Prostate gland (tissue), 2 donors: ENCODE data around the gene ARMH3. TPM values are rescaled to one million over a fixed set of nuclear protein-coding genes. Genes with fewer than 3 reads are reported as not detected.

Experiments used
- DNase-seq: peaks from one replicate; pipeline ENCODE4 v3.0.0-alpha.2; 2019; ENCODE audit warnings: low spot score
- H3K27ac ChIP-seq, 2 donors: fragments of 200-600 bp; sonication (generic); 2 replicates each; pipeline ENCODE4 v1.5.1; 2017 to 2019
- H3K27me3 ChIP-seq: fragments of 200-600 bp; sonication (generic); replicated peaks from 2 replicates; pipeline ENCODE4 v1.5.1; 2019; ENCODE audit not compliant: insufficient read depth
- H3K36me3 ChIP-seq, 2 donors: fragments of 200-600 bp; sonication (generic); 1 replicate in 1 of 2; 2 replicates in 1 of 2; pipeline versions ENCODE4 v1.5.1 to v1.8.1; 2017 to 2019
- H3K4me1 ChIP-seq: fragments of 200-600 bp; sonication (generic); replicated peaks from 2 replicates; pipeline ENCODE4 v1.5.1; 2019
- H3K4me3 ChIP-seq, 2 donors: fragments of 200-600 bp; sonication (generic); 2 replicates each; pipeline ENCODE4 v1.5.1; 2017 to 2019
- H3K9me3 ChIP-seq: fragments of 200-600 bp; sonication (generic); 2 replicates; pipeline ENCODE4 v1.5.1; 2017
- POLR2A ChIP-seq: fragments of 450-650 bp; IDR thresholded peaks from one replicate; pipeline ENCODE4 v1.6.1; 2016; ENCODE audit warnings: antibody characterized with exemption, mild to moderate bottlenecking
- POLR2AphosphoS5 ChIP-seq: sonication (generic); formaldehyde crosslinking; IDR thresholded peaks from one replicate; pipeline ENCODE4 v1.6.1; 2017; ENCODE audit warnings: antibody characterized with exemption
- WGBS: methylation state at CpG from one replicate; pipeline ENCODE4 v1.1.5; 2018; 5-methylcytosine and 5-hydroxymethylcytosine counted together
- intact Hi-C: fragments of 100-400 bp; cut with DNase I; formaldehyde crosslinking; loops from one replicate; pipeline ENCODE4 v1.14.2; 2022
- small RNA-seq, 2 donors: library from RNA; depleted of rRNA; stranded (forward); fragments of <200 nt; gene quantifications; one replicate each; pipeline ENCODE3, GENCODE V24; 2016
- total RNA-seq, 2 donors: library from RNA; depleted of rRNA; stranded (reverse); fragments of >200 nt; gene quantifications; one replicate each; pipeline ENCODE4 v1.1.0, GENCODE V29; 2016
- TF ChIP-seq, protein P1 (sequence below), 4 experiments: fragments of 200-600 bp in 2 of 4; fragments of 450-650 bp in 2 of 4; sonication (generic) in 2 of 4; IDR thresholded peaks; 1 replicate in 3 of 4; 2 replicates in 1 of 4; pipeline ENCODE4 v1.5.1; 2016 to 2019; ENCODE audit warnings: antibody characterized with exemption in 4 of 4, mild to moderate bottlenecking in 2 of 4, moderate library complexity in 2 of 4

The ARMH3 gene
- total RNA-seq, 2 donors from 2014 or later = 15.1 to 20.5 TPM

DNA sequence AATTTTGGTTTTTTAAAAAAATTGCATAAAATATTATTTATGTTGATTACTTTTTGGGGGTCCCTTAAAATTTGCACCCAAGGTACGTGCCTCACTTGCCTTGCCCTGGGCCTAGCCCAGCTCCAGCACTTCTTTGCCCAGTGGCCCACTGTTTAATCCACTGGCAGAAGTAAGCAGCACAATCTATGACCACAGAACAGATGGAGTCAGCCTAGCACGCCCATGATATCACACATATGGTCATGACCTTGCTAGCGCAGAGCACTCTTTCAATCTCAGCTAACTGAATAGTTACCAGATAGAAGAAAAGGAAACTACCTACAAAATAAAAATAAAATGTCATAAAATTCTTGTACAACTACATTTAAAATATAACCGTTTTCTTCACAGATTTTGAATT lies 243.4 kb downstream of the ARMH3 start:
- no peak overlapping the region for H3K4me3 ChIP-seq
- DNase-seq = no peak
- H3K36me3 ChIP-seq = peaks cover 0 to 4% of the 10 kb centered on the region in 2 donors
- H3K4me1 ChIP-seq = no peaks in the 10 kb centered on the region
- no peaks in the 10 kb centered on the region for H3K27me3 ChIP-seq
- H3K9me3 ChIP-seq = no peaks in the 10 kb centered on the region
- WGBS = 89% methylated on average over 4 of the region's 4 CpGs
- H3K27ac ChIP-seq = no peak overlapping the region
- intact Hi-C loops = no loop called here
- TF ChIP-seq, protein P1, sequence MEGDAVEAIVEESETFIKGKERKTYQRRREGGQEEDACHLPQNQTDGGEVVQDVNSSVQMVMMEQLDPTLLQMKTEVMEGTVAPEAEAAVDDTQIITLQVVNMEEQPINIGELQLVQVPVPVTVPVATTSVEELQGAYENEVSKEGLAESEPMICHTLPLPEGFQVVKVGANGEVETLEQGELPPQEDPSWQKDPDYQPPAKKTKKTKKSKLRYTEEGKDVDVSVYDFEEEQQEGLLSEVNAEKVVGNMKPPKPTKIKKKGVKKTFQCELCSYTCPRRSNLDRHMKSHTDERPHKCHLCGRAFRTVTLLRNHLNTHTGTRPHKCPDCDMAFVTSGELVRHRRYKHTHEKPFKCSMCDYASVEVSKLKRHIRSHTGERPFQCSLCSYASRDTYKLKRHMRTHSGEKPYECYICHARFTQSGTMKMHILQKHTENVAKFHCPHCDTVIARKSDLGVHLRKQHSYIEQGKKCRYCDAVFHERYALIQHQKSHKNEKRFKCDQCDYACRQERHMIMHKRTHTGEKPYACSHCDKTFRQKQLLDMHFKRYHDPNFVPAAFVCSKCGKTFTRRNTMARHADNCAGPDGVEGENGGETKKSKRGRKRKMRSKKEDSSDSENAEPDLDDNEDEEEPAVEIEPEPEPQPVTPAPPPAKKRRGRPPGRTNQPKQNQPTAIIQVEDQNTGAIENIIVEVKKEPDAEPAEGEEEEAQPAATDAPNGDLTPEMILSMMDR (IDR thresholded peaks at IDR 0.05) = no peak
- TF ChIP-seq POLR2AphosphoS5 = no peak
- no peak for TF ChIP-seq POLR2A

DNA sequence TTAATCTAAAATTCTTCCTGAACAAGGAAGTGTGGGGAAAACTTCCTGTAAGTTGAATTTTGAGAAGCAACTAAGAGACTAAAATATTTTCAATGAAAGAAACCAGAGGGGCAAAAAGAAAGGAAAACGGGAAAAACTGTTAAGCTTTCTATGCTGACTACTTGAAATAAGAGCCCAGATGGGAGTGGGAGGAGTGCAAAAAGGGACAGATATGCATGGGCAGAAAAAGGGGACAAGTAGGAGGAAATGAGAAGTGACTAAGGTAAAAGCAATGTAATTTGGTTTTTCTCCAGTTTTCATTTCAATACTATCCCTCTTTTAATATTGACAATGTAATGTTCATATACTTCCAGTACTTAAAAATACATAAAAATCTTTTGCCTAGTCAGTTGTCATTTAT lies 248.8 kb downstream of the ARMH3 start:
- peaks cover 0 to 7% of the 10 kb centered on the region in 2 donors for H3K36me3 ChIP-seq
- intact Hi-C loops = no loop called here
- TF ChIP-seq, protein P1 (IDR thresholded peaks at IDR 0.05) = no peak
- no peak for TF ChIP-seq POLR2AphosphoS5
- TF ChIP-seq POLR2A = no peak
- no peak overlapping the region for H3K27ac ChIP-seq
- H3K4me3 ChIP-seq = no peak overlapping the region
- H3K9me3 ChIP-seq = no peaks in the 10 kb centered on the region
- WGBS = 82% methylated on average over 1 of the region's 1 CpG
- DNase-seq = no peak
- H3K4me1 ChIP-seq = no peaks in the 10 kb centered on the region
- no peaks in the 10 kb centered on the region for H3K27me3 ChIP-seq

DNA sequence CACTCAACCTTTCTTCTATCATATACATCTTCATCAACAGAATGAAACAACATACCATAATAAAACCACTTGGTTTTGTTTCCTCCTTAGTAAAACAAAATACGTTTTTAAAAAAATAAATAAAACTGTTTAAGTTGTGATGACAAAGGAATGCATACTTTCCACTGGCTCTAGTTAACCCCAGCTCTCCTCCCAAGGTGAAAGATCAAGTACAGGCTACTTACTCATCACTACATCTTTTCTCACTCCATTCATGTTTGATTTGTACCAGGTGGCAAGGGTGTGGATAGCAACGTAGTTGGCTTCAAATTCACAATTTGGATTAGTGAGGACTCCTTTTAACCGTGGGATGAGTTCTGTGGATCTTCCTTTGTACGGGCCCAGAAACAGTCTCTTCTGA lies 252.5 kb downstream of the ARMH3 start:
- H3K9me3 ChIP-seq = no peaks in the 10 kb centered on the region
- no peak overlapping the region for H3K4me3 ChIP-seq
- DNase-seq = no peak
- 63% methylated on average over 4 of the region's 4 CpGs for WGBS
- no peak overlapping the region for H3K27ac ChIP-seq
- H3K4me1 ChIP-seq = no peaks in the 10 kb centered on the region
- intact Hi-C loops = no loop called here
- TF ChIP-seq POLR2AphosphoS5 = no peak
- TF ChIP-seq, protein P1 (IDR thresholded peaks at IDR 0.05) = no peak
- peaks cover 6 to 15% of the 10 kb centered on the region in 2 donors for H3K36me3 ChIP-seq
- H3K27me3 ChIP-seq = no peaks in the 10 kb centered on the region

DNA sequence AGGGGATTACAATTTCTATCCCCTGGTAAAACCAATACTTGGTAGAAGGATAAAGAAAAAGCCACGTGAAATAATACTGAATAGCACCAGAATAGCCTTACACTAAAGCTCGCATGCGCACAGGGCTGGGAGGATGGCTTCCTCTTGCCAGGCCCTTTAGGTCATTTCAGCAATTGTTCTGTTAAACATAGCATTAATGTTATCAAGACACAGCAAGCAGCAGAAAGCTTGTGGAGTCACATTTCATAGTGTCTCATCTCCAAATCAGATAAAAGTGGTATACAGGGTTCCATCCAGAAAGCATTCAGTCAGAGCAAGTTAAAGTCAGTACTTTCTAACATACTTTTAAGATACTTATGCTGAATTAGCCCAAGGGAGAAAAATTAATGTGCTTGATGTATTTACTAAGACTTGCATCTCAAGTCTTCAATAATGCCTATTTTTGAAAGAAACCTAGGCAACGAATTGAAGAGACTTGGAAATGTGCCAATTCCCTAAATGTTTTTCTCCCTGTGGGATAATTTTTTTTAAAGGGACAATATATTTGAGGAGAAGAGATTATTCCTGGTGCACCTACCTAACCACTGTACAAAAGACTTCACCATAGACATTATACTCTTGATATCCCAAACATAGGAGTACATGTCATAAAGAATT lies 258.4 kb downstream of the ARMH3 start:
- intact Hi-C loops = no loop called here
- DNase-seq = no peak
- Histone ChIP-seq H3K27me3 (no peaks in the 10 kb centered on the region), H3K27ac (no peak overlapping the region), H3K4me1 (no peaks in the 10 kb centered on the region), H3K4me3 (no peak overlapping the region), H3K9me3 (no peaks in the 10 kb centered on the region), H3K36me3 (peaks cover 5 to 20% of the 10 kb centered on the region in 2 donors)
- no peak for TF ChIP-seq POLR2A
- TF ChIP-seq POLR2AphosphoS5 = no peak
- TF ChIP-seq, protein P1 (IDR thresholded peaks at IDR 0.05) = no peak
- 28% methylated on average over 4 of the region's 4 CpGs for WGBS

Small RNA genes within 50 kb of the gene (small RNA-seq; reads per million reads assigned to genes)
- gene AL500527.1 (0 reads per million in 2 donors), gene AL500527.2 (0 reads per million in 2 donors), gene RF00017 (0 reads per million in 2 donors), gene RF00019 (0 reads per million in 2 donors)

Other genes starting within 250 kb of the ARMH3 start
- gene OGA, start 237.7 kb downstream of the ARMH3 start, total RNA-seq = 100 to 1,000 TPM in 1 of 2 donors, 10 to 100 TPM in 1; 82.5 to 143 TPM
- gene KCNIP2, start 212.4 kb downstream of the ARMH3 start, total RNA-seq = 1 to 10 TPM; 2.6 to 3.0 TPM
- gene HPS6, start 9.2 kb upstream of the ARMH3 start, total RNA-seq = 10 to 100 TPM; 26.1 to 35.9 TPM
- gene LDB1, start 64.2 kb upstream of the ARMH3 start, total RNA-seq = 10 to 100 TPM; 55.0 to 91.5 TPM
- 10 to 100 TPM; 19.8 to 24.4 TPM for gene PPRC1, start 76.9 kb upstream of the ARMH3 start, total RNA-seq
- gene NOLC1, start 96.2 kb upstream of the ARMH3 start, total RNA-seq = 10 to 100 TPM; 50.3 to 67.9 TPM
- 1 to 10 TPM in 1 of 2 donors, not detected in 1; 4.4 TPM for gene ELOVL3, start 170.1 kb upstream of the ARMH3 start, total RNA-seq
- gene PITX3, start 185.3 kb upstream of the ARMH3 start, total RNA-seq = not detected
- 10 to 100 TPM; 53.1 to 59.1 TPM for gene GBF1, start 189.4 kb upstream of the ARMH3 start, total RNA-seq